DOHH2 (cell line): ENCODE results near the gene ZBTB47.

Experiments
- H3F3A ChIP-seq: fragments of 200-600 bp; sonication (generic), shearing (Covaris generic); 2 replicates; pipeline ENCODE4 v1.6.0; 2016; ENCODE audit warnings: antibody characterized with exemption, mild to moderate bottlenecking; ENCODE audit not compliant: control insufficient read depth, insufficient read depth
- H3K27ac ChIP-seq: fragments of 200-600 bp; sonication (generic); 2 replicates; pipeline ENCODE4 v1.5.1; 2014; ENCODE audit warnings: low read depth, mild to moderate bottlenecking, low read length, moderate library complexity
- H3K27me3 ChIP-seq: fragments of 200-600 bp; sonication (generic); 2 replicates; pipeline ENCODE4 v1.6.1; 2014; ENCODE audit warnings: mild to moderate bottlenecking, low read length, mixed read lengths; ENCODE audit not compliant: control insufficient read depth
- H3K36me3 ChIP-seq: fragments of 200-600 bp; sonication (generic); 2 replicates; pipeline ENCODE4 v1.6.1; 2014; ENCODE audit warnings: mild to moderate bottlenecking, low read length, moderate library complexity, mixed read lengths; ENCODE audit not compliant: control insufficient read depth
- H3K4me1 ChIP-seq: fragments of 200-600 bp; sonication (generic); 2 replicates; pipeline ENCODE4 v1.6.1; 2014; ENCODE audit warnings: mild to moderate bottlenecking, low read length, mixed read lengths; ENCODE audit not compliant: control insufficient read depth
- H3K4me2 ChIP-seq: fragments of 200-600 bp; sonication (generic); 2 replicates; pipeline ENCODE4 v1.6.0; 2014; ENCODE audit warnings: mild to moderate bottlenecking, low read length, moderate library complexity
- H3K4me3 ChIP-seq: fragments of 200-600 bp; sonication (generic); 2 replicates; pipeline ENCODE4 v1.5.1; 2014; ENCODE audit warnings: mild to moderate bottlenecking, low read length, mixed read lengths
- H3K79me2 ChIP-seq: fragments of 200-600 bp; sonication (generic); 2 replicates; pipeline ENCODE4 v1.6.1; 2014; ENCODE audit warnings: mild to moderate bottlenecking, low read length, mixed read lengths; ENCODE audit not compliant: control insufficient read depth
- H3K9me2 ChIP-seq: fragments of 200-600 bp; sonication (generic); replicated peaks from 2 replicates; pipeline ENCODE4 v1.6.1; 2014; ENCODE audit warnings: mild to moderate bottlenecking, low read length, mixed read lengths; ENCODE audit not compliant: control insufficient read depth
- H3K9me3 ChIP-seq: fragments of 200-600 bp; sonication (generic); 2 replicates; pipeline ENCODE4 v1.6.1; 2014; ENCODE audit warnings: antibody characterized with exemption, low read length, mixed read lengths; ENCODE audit not compliant: control insufficient read depth, insufficient read depth
- H4K20me1 ChIP-seq: fragments of 200-600 bp; sonication (generic); 2 replicates; pipeline ENCODE4 v1.6.0; 2014; ENCODE audit warnings: low read depth, mild to moderate bottlenecking, antibody characterized with exemption, low read length, moderate library complexity; ENCODE audit not compliant: control insufficient read depth, insufficient read depth
- EZH2phosphoT487 ChIP-seq: fragments of 200-600 bp; sonication (generic); IDR thresholded peaks from 2 replicates; pipeline ENCODE4 v1.6.1; 2017; ENCODE audit warnings: borderline replicate concordance, mild to moderate bottlenecking, antibody characterized with exemption, low read length, moderate library complexity, mixed read lengths
- TF ChIP-seq, protein P1 (sequence below): fragments of 200-600 bp; sonication (generic); IDR thresholded peaks from one replicate; pipeline ENCODE4 v1.5.1; 2014; ENCODE audit warnings: antibody characterized with exemption, mild to moderate bottlenecking, low read depth, low read length; ENCODE audit not compliant: poor library complexity, severe bottlenecking

ZBTB47 gene

DNA sequence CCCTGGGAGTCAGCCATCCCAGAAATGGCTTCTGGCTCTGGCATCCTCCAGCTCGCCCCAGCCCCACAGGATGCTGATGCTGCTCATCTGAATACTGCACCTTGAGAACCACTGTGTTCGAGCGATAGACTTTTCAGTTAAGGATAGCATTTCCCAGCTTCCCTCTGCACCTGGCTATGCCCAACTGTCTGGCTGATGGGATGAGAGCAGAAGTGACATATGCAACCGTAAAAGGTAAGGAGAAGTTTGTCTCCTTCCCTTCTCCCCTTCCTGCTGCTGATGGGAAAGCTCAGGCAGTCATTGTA is 58.8 kb downstream of the ZBTB47 start:
- peaks cover 34% of the 10 kb centered on the region for H3K4me1 ChIP-seq
- peak overlapping the region; percentile 65; the same call in 1 of the 2 replicates for H3K4me2 ChIP-seq
- no peaks in the 10 kb centered on the region for H3K36me3 ChIP-seq
- no peaks in the 10 kb centered on the region for H4K20me1 ChIP-seq
- no peaks in the 10 kb centered on the region for H3K9me2 ChIP-seq
- H3K27me3 ChIP-seq = no peaks in the 10 kb centered on the region
- TF ChIP-seq, protein P1, sequence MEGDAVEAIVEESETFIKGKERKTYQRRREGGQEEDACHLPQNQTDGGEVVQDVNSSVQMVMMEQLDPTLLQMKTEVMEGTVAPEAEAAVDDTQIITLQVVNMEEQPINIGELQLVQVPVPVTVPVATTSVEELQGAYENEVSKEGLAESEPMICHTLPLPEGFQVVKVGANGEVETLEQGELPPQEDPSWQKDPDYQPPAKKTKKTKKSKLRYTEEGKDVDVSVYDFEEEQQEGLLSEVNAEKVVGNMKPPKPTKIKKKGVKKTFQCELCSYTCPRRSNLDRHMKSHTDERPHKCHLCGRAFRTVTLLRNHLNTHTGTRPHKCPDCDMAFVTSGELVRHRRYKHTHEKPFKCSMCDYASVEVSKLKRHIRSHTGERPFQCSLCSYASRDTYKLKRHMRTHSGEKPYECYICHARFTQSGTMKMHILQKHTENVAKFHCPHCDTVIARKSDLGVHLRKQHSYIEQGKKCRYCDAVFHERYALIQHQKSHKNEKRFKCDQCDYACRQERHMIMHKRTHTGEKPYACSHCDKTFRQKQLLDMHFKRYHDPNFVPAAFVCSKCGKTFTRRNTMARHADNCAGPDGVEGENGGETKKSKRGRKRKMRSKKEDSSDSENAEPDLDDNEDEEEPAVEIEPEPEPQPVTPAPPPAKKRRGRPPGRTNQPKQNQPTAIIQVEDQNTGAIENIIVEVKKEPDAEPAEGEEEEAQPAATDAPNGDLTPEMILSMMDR = no peak
- H3K4me3 ChIP-seq = peak overlapping the region; percentile 49; the same call in 1 of the 2 replicates
- H3K79me2 ChIP-seq = no peaks in the 10 kb centered on the region
- H3F3A ChIP-seq = no peaks in the 10 kb centered on the region
- no peak overlapping the region for H3K27ac ChIP-seq
- H3K9me3 ChIP-seq = no peaks in the 10 kb centered on the region

DNA sequence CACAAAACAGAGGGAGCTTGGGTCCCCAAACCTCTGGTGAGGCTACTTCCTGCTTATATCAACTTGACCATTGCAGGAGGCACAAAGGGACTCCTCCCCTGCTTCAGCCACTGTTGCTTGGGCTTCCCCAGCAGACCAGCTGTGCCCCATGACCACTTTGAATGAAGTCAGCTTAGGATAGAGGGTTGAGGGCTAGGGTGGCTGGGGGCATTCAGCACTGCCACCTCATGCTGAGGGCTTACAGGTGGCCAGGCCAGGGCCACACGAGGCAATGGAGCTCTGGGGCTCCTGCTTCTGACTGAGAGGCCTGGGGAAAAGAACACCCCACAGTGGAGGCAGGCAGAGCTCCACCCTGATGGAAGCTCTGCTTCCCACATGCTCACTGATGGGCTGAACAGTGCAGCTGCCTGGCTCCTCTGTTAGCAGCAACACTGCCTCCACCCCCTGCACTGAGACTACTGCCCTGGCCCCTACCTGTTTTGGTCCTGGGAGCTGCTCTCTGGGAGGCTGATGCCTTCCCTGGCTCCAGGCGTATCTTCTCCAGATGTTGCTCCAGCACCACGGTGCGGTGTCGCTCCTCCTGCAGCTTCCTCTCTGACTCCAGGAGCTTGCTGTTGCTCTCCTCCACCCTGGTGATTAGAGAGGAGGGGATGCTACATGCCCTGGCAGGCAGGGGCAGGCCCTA is 59.3 kb downstream of the ZBTB47 start:
- H3K4me2 ChIP-seq = peak overlapping the region; percentile 65
- no peaks in the 10 kb centered on the region for H3F3A ChIP-seq
- H3K27me3 ChIP-seq = no peaks in the 10 kb centered on the region
- H3K4me1 ChIP-seq = peaks cover 34% of the 10 kb centered on the region
- no peaks in the 10 kb centered on the region for H3K9me3 ChIP-seq
- H3K9me2 ChIP-seq = no peaks in the 10 kb centered on the region
- H3K79me2 ChIP-seq = no peaks in the 10 kb centered on the region
- H3K36me3 ChIP-seq = no peaks in the 10 kb centered on the region
- TF ChIP-seq, protein P1 = no peak
- TF ChIP-seq EZH2phosphoT487 = no peak
- peak overlapping the region; percentile 4; the same call in 1 of the 2 replicates for H3K27ac ChIP-seq
- no peaks in the 10 kb centered on the region for H4K20me1 ChIP-seq
- H3K4me3 ChIP-seq = peak overlapping the region; percentile 49

DNA sequence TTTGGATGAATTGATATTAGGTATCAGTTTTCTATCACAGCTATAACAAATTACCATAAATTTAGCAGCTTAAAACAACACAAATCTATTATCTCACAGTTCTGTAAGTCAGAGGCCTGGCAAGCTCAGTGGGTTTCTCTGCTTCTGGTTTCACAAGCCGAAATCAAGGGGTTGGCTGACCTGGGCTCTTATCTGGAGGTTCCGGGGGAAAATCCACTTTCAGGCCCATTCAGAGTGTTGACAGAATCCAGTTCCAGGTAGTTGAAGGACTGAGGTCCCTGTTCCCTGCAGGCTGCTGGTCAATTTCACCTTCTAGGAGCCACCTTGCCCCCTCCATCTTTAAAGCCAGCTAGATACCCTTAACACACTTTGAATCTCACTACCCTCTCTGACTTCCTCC is 60.2 kb downstream of the ZBTB47 start:
- Histone ChIP-seq H3K4me3 (peak overlapping the region; percentile 49), H3K4me1 (peaks cover 34% of the 10 kb centered on the region), H3K79me2 (no peaks in the 10 kb centered on the region), H4K20me1 (no peaks in the 10 kb centered on the region), H3K27ac (peak overlapping the region; percentile 4; the same call in 1 of the 2 replicates), H3K27me3 (no peaks in the 10 kb centered on the region), H3K4me2 (peak overlapping the region; percentile 65), H3K9me2 (no peaks in the 10 kb centered on the region), H3F3A (no peaks in the 10 kb centered on the region), H3K36me3 (no peaks in the 10 kb centered on the region), H3K9me3 (no peaks in the 10 kb centered on the region)
- TF ChIP-seq EZH2phosphoT487 = no peak
- TF ChIP-seq, protein P1 = no peak
